A673 (cell line): Measurements from ENCODE around the gene STARD13. TPM values are rescaled to one million over a fixed set of nuclear protein-coding genes. Genes with fewer than 3 reads are reported as not detected.

Experiments used
- BruUV-seq: library from RNA; stranded (reverse); fragments of 400-500 nt; replicated peaks from 2 replicates; lab custom pipeline; 2021; lab: Mats Ljungman, UMichigan
- CTCF ChIA-PET: fragments of 300-600 bp; sonication (Branson Sonifier 250); formaldehyde crosslinking; loops from one replicate; lab custom pipeline; 2022; ENCODE audit warnings: antibody characterized with exemption; lab: Charles Lee
- POLR2A ChIA-PET: fragments of 300-600 bp; sonication (Branson Sonifier 250); formaldehyde crosslinking; loops from one replicate; lab custom pipeline; 2022; ENCODE audit warnings: antibody characterized with exemption; ENCODE audit not compliant: low non-redundant PET; lab: Charles Lee
- DNase-seq: peaks from one replicate; pipeline ENCODE4 v3.0.0-alpha.2; 2015; ENCODE audit warnings: low spot score
- H3K27ac ChIP-seq: fragments of 200-600 bp; sonication (generic); 2 replicates; pipeline ENCODE4 v1.5.1; 2016; ENCODE audit warnings: mixed run types, low read depth, mild to moderate bottlenecking, mixed read lengths, antibody characterized with exemption, low read length; ENCODE audit not compliant: poor library complexity, severe bottlenecking
- H3K27me3 ChIP-seq: fragments of 200-600 bp; sonication (generic); replicated peaks from 2 replicates; pipeline ENCODE4 v1.6.1; 2017; ENCODE audit warnings: mixed run types, low read depth, mild to moderate bottlenecking, mixed read lengths, antibody characterized with exemption, low read length; ENCODE audit not compliant: insufficient read depth, poor library complexity
- H3K36me3 ChIP-seq: fragments of 200-600 bp; sonication (generic); 2 replicates; pipeline ENCODE4 v1.6.1; 2016; ENCODE audit warnings: mixed run types, mild to moderate bottlenecking, mixed read lengths, antibody characterized with exemption, low read length; ENCODE audit not compliant: insufficient read depth, poor library complexity, severe bottlenecking
- H3K4me1 ChIP-seq: fragments of 200-600 bp; sonication (generic); 2 replicates; pipeline ENCODE4 v1.6.1; 2017; ENCODE audit warnings: mixed run types, mild to moderate bottlenecking, mixed read lengths, antibody characterized with exemption, low read length; ENCODE audit not compliant: insufficient read depth, poor library complexity, severe bottlenecking
- H3K4me3 ChIP-seq: fragments of 200-600 bp; sonication (generic); 2 replicates; pipeline ENCODE4 v1.5.1; 2016; ENCODE audit warnings: low read depth, mixed run types, mild to moderate bottlenecking, mixed read lengths, low read length; ENCODE audit not compliant: poor library complexity, severe bottlenecking
- H3K9me3 ChIP-seq: fragments of 200-600 bp; sonication (generic); 2 replicates; pipeline ENCODE4 v1.6.1; 2016; ENCODE audit warnings: mixed run types, low read depth, mild to moderate bottlenecking, mixed read lengths, antibody characterized with exemption, low read length; ENCODE audit not compliant: poor library complexity, severe bottlenecking
- CTCF ChIP-seq: fragments of 300-800, 200-600 bp; sonication (generic); conservative IDR thresholded peaks from 2 replicates; pipeline ENCODE4 v1.5.1; 2017; ENCODE audit warnings: low read depth, mild to moderate bottlenecking, antibody characterized with exemption, low read length, moderate library complexity, mixed read lengths
- EZH2 ChIP-seq: fragments of 200-600 bp; sonication (generic); IDR thresholded peaks from 2 replicates; pipeline ENCODE4 v1.6.1; 2017; ENCODE audit warnings: borderline replicate concordance, low read depth, mild to moderate bottlenecking, mixed read lengths, antibody characterized with exemption, low read length; ENCODE audit not compliant: poor library complexity, severe bottlenecking
- intact Hi-C: fragments of 100-400 bp; cut with micrococcal nuclease; formaldehyde crosslinking; loops from one replicate; pipeline ENCODE4 v1.10.0; 2022; ENCODE audit not compliant: unreplicated experiment
- total RNA-seq: library from RNA; stranded (reverse); gene quantifications from 2 replicates; pipeline ENCODE4 v1.2.3, GENCODE V29; 2021

The STARD13 gene
- total RNA-seq, 1 experiment from 2014 or later = 45.7 TPM

- Histone ChIP-seq H3K9me3 (no peaks in the 10 kb centered on the region), H3K27ac (no peak overlapping the region), H3K27me3 (no peaks in the 10 kb centered on the region), H3K36me3 (no peaks in the 10 kb centered on the region), H3K4me3 (no peak overlapping the region), H3K4me1 (no peaks in the 10 kb centered on the region)
- ChIA-PET CTCF (no interaction called here), POLR2A (no interaction called here)
- DNase-seq = no peak
- intact Hi-C loops = no loop called here
- TF ChIP-seq CTCF (no peak), EZH2 (no peak)
- BruUV-seq = no TSS peak
Observed at GRCh38 chr13:33073338-33073737, 212.2 kb downstream of the STARD13 start.

GRCh38 chr13:33072759-33073158, 212.8 kb downstream of the STARD13 start:
- H3K36me3 ChIP-seq = no peaks in the 10 kb centered on the region
- TF ChIP-seq EZH2 = no peak
- no peak for TF ChIP-seq CTCF
- POLR2A ChIA-PET = no interaction called here
- intact Hi-C loops = no loop called here
- CTCF ChIA-PET = no interaction called here
- no peaks in the 10 kb centered on the region for H3K4me1 ChIP-seq
- no peaks in the 10 kb centered on the region for H3K9me3 ChIP-seq
- no TSS peak for BruUV-seq
- H3K27me3 ChIP-seq = no peaks in the 10 kb centered on the region
- no peak overlapping the region for H3K27ac ChIP-seq
- no peak for DNase-seq
- H3K4me3 ChIP-seq = no peak overlapping the region

- no peak for TF ChIP-seq CTCF
- no peak for TF ChIP-seq EZH2
- intact Hi-C loops = no loop called here
- H3K4me3 ChIP-seq = no peak overlapping the region
- H3K27me3 ChIP-seq = no peaks in the 10 kb centered on the region
- DNase-seq = no peak
- H3K9me3 ChIP-seq = no peaks in the 10 kb centered on the region
- ChIA-PET POLR2A (no interaction called here), CTCF (no interaction called here)
- no peaks in the 10 kb centered on the region for H3K4me1 ChIP-seq
- no TSS peak for BruUV-seq
- no peaks in the 10 kb centered on the region for H3K36me3 ChIP-seq
- H3K27ac ChIP-seq = no peak overlapping the region
Observed at GRCh38 chr13:33072282-33072681, 213.3 kb downstream of the STARD13 start.
